Skin of body (tissue), 2 donors: Measurements from ENCODE around the gene PRKG1. TPM values are rescaled to one million over a fixed set of nuclear protein-coding genes. Genes with fewer than 3 reads are reported as not detected.
A peak's percentile ranks its signal among the peaks of the same experiment; 100 is the strongest.

ENCODE experiments used
- DNase-seq: peaks from one replicate; lab custom pipeline; 2025; lab: John Stamatoyannopoulos, UW
- total RNA-seq: library from RNA; depleted of rRNA; stranded (reverse); fragments of >200 nt; gene quantifications from one replicate; pipeline ENCODE4 v1.2.3, GENCODE V29; 2014

Gene PRKG1
- total RNA-seq, 1 donor from 2014 or later, result 41.8 TPM

DNA sequence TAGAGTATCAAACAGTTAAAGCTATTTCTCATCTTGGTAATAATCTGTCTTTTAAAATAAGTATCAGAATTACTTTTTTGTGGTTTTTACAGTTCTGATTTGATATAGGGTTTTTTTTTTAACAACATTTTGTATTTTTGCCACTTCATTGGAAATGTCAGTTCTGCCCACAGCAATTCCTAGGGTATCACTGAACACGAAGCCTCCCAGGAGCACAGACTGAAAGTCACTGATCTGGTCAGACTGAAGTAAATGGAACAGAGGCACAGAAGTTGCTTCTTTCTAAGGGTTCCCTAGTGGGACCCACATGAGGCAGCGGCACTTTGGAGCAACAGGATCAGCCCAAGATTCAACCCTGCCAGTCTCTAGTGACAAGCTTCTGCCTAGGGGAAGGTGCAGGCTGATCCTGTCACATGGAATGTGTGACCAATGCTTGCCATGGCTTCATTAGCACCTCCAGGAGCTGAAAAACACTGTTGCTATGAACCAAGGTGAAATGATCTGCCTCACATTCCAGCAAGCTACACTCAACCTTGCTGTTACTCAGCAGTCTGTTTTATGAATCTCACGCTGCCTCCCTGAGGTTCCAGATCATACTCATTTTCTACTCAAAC lies 898.6 kb downstream of the PRKG1 start:
- DNase-seq, result no peak

DNA sequence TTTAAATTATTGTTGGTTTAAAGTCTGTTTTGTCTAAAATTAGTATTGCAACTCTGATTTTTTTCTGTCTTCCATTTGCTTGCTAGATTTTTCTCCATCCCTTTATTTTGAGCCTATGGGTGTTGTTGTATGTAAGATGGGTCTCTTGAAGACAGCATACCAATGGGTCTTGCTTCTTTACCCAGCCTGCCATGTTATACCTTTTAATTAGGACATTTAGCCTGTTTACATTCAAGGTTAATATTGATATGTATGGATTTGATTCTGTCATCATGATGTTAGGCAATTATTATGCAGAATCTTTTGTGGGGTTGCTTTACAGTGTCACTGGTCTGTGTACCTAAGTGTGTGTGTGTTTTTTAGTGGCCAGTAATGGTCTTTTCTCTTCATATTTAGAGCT lies 906.5 kb downstream of the PRKG1 start:
- DNase-seq, result no peak

- DNase-seq, result peak; percentile 47
Observed at GRCh38 chr10:51981731-51982130, 907.4 kb downstream of the PRKG1 start.

DNA sequence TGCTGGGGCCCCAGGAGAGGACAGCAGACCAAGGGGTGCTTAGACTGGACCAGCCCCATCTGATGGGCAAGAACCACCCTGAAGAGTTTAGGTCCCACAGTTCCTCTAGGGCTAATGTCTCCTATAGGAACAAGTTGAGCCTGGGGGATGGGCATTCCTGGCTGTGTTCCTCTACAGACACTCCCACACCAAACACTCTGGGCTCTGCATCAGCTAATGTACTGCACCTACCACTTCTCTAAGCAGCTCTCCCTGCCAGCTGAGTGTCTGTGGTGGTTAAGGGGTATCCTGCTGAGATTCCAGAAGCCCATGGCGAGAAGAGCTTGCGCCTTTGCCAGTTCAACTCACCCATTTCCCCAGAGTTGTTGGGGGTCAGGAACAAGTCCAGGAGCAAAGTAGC lies 909.2 kb downstream of the PRKG1 start:
- no peak for DNase-seq

DNA sequence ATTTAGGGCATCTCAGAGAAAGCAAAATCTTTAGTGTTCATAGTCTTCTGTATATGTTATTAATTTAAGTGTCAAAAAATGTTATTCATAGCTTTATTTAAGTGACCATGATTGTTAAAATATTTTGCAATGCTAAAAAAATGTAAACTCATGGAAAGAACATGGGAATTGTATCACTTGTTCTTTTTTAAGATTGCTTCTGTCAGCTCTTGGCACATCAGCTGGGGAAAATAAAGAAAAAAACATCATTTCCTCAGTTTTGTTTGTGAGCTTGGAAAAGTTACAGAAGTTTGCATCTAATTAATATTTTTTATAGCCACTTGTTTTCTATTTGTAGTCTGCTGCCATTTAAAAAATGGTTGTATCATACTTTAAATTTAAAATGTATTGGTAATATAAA lies 911.0 kb downstream of the PRKG1 start:
- DNase-seq, result peak; percentile 72

DNA sequence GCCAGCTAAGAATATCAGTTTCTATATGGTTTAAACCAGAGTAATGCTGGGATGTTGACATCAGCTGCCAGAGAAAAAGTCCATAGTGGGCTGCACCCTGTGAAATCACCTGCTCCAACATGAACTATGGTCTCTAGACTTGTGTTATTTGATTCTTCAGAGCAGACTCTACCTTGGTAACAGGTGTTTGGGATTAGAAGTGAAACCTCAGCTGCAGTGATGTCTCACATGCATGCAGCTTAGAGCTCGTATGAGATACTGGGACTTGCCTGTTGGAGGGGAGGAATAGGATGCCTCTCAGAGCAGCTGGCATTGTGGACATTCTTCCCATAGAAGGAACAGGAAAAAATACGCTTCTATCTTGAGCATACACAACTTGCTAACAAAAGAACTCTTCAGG lies 912.2 kb downstream of the PRKG1 start:
- DNase-seq, result peak; percentile 15

- no peak for DNase-seq
Observed at GRCh38 chr10:51993475-51993874, 919.2 kb downstream of the PRKG1 start.

DNA sequence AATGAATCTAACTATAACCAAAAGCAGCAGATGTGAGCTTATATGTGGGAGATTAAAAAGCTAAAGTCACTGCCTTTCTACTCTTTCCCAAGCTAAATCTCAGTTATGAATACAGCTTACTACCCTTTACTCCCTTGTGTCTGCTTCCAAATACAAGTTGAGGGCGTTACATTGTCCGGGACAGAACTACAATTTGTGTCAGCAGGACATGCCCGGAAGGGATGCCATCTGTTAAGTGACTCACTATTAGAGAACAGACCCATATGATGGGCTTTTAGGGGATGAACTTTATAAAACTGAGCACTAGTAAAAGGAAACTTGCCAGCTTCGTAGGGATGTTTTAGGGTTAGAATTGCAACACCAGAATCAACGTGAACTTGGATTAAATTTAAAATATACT lies 924.8 kb downstream of the PRKG1 start:
- DNase-seq, result no peak

GRCh38 chr10:52004342-52004949 lies 930.2 kb downstream of the PRKG1 start:
- peak; percentile 39 for DNase-seq

DNA sequence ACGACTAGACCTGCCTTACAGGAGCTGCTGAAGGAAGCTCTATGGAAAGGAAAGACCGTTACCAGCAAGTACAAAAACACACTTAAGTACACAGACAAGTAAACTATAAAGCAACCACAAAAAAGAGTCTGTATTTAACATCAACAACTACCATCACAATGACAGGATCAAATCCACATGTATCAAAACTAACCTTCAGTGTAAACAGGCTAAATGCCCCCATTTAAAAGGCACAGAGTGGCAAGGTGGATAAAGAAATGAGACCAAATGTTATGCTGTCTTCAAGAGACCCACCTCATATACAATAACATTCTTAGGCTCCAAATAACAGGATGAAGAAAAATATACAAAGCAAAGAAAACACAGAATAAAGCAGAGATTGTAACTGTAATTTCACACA lies 932.8 kb downstream of the PRKG1 start:
- no peak for DNase-seq

DNA sequence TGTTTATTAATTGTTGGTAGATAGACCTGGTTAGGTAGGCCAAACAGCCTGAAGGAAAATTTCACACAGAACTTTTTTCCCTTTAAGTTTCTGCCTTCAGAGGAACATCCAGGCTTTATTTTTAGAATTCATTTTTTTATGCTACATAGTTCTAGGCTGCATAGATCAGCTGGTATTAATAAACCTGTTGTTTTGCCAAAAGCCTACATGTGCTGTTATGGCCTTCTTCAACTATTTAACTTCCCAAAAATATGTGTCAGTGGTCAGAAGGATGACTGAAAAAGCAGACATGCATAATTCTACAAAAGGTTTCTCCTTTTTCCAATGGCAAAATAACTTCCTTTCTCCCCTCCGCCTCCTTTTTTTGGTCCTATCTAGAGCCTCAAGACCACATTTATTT lies 936.8 kb downstream of the PRKG1 start:
- DNase-seq, result peak; percentile 48

- no peak for DNase-seq
Observed at GRCh38 chr10:52019077-52019555, 944.8 kb downstream of the PRKG1 start.

DNA sequence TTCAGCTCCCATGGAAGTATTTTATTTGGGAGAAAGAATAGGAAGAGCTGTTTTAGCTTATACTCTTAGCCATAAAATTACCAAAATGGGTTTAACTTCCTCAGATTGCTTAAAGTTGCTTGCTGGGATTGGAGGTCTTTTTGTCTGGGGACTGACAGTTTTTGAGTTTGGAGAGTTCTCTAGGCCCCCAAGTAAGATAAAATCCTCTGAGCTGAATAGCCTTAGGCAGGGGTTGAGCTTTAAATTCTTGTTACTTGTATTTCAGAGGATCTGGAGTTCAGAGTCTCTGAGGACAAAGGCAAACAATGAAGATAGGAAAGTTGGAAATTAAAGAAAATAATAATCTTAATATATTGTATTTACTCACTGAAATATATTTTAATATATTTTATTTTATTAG lies 945.4 kb downstream of the PRKG1 start:
- DNase-seq, result no peak

- DNase-seq, result no peak
Observed at GRCh38 chr10:52020173-52020572, 945.9 kb downstream of the PRKG1 start.

- no peak for DNase-seq
Observed at GRCh38 chr10:52020702-52021101, 946.4 kb downstream of the PRKG1 start.

GRCh38 chr10:52027055-52027705 lies 952.9 kb downstream of the PRKG1 start:
- peak; percentile 27 for DNase-seq

GRCh38 chr10:52028523-52028858 lies 954.2 kb downstream of the PRKG1 start:
- no peak for DNase-seq

DNA sequence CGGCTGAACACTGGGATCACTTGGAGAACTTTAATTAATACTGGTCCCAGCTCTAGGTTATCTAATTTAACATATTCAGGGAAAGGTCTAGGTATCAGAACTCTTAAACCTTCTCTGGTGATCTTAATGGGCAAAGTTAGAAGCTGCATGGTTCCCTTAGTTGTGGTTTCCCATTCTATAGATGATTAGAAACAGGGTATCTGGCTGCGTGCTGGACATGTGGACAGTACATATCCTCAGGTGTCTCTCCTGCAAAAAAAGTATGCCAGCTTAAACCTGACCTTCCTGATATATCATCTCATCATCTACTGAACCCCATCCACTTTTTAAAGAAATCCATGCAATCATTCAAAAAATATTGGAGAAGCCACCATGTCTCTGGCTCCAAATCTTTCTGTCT lies 955.3 kb downstream of the PRKG1 start:
- no peak for DNase-seq

DNA sequence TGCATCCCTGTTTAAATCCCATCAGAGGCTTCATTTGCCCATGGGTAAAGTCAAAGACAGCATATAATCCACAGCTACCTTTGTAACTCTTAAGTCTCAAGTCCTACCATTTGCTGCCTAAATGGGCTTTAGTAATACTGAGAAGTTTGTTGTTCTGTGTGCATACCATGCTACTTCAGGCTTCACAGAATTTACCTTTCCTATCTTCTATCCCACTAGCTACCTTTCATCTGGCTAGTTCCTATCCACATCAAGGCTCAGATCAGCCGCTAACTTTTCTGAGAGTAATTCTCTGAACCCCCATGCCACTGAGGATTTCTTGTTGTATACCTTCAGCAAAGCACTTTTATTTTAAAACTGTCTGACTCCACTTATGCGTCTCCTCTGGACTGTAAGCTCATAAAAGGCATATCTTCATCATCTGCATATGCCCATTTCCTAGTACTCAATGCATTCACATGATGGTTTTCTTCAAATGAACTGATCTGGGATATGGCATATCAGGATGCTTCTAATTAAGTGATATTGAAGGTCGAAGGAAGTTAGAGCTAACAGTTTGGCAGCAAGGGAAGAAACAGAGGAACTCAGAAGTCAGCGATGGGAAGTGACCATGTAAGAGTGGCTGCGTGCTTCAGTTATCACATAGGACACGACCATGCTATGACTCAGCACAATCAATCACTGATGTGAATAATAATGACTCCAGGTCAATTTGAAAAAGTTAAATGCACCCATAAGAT lies 955.9 kb downstream of the PRKG1 start:
- DNase-seq, result no peak

- no peak for DNase-seq
Observed at GRCh38 chr10:52030975-52031374, 956.7 kb downstream of the PRKG1 start.

- DNase-seq, result no peak
Observed at GRCh38 chr10:52031771-52032170, 957.5 kb downstream of the PRKG1 start.
